ENCODE results near the gene SNAP23. TPM values are rescaled to one million over a fixed set of nuclear protein-coding genes. Genes with fewer than 3 reads are reported as not detected.
"Not testable (repeated sequence)": the region's sequence is repeated elsewhere in the genome, so short reads cannot be mapped to it uniquely, and the experiment has no call there.

SNAP23 gene
- total RNA-seq, 1 donor from 2014 or later = 69.4 TPM

DNA sequence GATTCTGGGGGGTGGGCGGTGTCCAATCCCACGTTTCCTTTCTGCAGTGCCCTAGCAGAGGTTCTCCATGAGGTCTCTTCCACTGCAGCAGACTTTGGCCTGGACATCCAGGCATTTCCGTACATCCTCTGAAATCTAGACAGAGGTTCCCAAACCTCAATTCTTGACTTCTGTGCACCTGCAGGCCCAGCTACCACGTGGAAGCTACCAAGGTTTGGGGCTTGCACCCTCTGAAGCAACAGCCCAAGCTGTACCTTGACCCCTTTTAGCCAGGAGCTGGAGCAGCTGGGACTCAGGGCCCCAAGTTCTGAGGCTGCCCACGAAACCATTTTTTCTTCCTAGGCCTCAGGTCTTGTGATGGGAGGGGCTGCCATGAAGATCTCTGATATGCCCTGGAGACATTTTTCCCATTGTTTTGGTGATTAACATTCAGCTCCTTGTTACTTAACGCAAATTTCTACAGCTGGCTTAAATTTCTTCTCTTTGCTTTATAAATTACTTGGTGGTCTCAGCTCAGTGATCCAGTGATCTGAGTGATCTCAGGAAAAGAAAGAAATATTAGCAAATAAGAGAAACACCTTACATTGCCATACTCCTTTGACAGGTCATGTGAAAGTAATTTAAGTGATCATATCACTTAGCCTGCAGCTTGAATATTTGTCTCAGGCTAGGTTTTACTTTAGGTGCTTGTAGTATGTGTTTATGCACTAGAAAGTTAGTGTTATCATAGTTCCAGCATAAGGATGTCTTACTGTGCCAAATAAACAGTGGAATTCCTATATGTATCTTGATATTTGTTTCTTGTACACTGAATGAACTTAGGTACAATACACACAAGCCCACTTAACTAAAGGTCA lies 3.0 kb downstream of the SNAP23 start:
- no peak for DNase-seq

GRCh38 chr15:42499858-42500609 lies 4.6 kb downstream of the SNAP23 start:
- DNase-seq = no peak

DNA sequence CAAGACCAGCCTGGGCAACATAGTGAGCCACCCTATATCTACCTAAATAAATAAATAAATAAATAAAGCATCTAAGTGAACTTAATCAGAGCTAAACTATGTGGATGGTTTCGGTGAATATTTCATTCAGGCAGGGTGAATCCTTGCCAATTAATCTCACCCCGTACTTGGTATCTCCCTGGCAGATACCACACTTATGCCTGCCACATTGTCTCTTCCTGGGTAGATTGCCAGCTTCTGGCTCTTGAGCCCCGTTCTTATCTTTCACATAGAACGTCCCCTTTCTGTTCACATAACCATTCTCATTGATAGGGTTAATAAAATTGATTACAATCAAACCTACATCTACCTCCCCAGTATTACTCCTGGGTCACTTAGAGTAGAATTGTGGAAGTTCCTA lies 7.0 kb downstream of the SNAP23 start:
- DNase-seq = no peak

- DNase-seq = no peak
These were observed 8.4 kb downstream of the SNAP23 start for GRCh38 chr15:42503825-42504224.

GRCh38 chr15:42504631-42505030 lies 9.2 kb downstream of the SNAP23 start:
- DNase-seq = no peak

DNA sequence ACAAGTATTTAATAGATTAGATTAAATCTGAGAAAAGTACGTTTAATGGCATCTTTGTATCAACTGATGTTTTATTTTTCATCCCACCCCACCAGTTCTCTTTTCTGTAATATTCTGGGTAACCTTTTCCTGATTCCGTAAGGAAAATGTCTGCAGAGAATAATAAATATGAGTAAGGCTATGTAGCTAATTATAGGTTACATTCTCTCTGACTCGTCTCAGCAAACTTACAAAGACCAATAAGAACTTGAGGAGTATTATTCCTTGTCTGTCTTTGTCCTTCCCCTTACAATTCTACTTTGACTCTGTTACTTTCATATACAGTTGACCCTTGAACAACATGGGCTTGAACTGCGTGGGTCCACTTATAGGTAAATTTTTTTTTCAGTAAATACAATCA lies 12.1 kb downstream of the SNAP23 start:
- no peak for DNase-seq

DNA sequence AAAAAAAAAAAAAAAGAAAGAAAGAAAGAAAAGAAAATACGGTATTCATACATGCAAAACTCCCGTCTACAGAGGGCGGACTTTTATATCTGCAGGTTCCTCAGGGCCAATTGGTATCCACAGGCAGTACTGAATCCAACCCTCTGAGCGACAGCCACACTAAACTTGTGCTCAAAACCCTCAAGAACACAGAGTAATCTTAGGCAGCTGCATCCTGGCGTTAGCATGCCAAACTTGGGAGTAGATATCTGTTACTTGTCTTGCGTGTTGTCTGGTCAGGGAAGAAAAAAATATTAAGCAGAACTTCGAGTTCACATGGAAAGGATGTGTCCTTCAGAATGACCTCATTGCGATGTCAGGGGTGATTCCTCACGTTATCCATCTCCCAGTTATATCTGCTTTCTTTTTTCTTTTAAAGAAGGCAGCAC lies 12.8 kb downstream of the SNAP23 start:
- peak; percentile 42 for DNase-seq

DNA sequence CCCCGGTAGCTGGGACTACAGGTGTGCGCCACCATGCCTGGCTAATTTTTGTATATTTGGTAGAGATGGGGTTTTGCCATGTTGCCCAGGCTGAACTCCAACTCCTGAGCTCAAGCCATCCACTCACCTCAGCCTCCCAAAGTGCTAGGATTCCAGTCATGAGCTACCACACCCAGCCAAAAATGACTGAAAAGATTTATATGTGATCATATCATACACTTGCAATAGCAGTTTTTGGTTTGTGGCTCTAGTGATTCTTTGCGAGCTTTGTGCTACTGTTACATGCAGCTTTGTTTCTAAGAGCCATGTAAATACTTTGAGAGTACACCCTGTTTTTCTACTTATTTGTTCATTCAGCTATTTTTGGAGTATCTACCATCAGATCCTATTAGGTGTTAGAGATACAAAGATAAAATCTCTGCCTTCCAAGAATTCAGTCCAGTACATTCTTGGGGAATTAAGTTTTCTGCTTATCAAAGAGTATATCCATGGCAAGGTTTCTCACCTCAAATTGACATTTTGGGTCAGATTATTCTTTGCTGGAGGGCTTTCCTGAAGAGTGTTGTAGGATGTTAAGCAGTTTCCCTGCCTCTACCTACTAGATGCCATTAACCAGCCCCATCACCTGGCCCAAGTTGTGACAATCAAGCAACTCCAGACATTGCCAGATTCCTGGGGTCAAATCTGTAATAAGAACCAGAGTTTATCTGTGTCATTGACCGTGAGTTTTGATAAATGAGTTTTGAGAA lies 15.0 kb downstream of the SNAP23 start:
- DNase-seq = no peak

- DNase-seq = no peak
These were observed 15.6 kb downstream of the SNAP23 start for GRCh38 chr15:42511007-42511391.

- DNase-seq = no peak
These were observed 27.9 kb downstream of the SNAP23 start for GRCh38 chr15:42523331-42523730.

DNA sequence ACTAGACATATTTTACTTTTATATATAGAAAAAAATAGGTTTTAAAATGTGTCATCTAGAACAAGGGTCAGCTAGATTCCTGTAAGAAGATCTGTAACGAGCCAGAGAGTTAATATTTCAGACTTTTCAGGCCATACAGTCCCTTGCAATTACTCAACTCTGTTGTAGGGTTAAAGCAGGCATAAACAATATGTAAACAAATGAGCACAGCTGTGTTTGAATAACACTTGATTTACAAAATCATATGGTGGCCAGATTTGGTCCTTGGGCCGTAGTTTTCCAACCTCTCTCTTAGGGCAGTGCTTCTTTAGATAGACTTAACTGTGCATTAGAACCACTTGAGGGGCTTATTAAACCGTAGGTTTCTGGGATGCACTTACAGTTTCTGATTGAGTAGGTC lies 33.5 kb downstream of the SNAP23 start:
- no peak for DNase-seq

DNA sequence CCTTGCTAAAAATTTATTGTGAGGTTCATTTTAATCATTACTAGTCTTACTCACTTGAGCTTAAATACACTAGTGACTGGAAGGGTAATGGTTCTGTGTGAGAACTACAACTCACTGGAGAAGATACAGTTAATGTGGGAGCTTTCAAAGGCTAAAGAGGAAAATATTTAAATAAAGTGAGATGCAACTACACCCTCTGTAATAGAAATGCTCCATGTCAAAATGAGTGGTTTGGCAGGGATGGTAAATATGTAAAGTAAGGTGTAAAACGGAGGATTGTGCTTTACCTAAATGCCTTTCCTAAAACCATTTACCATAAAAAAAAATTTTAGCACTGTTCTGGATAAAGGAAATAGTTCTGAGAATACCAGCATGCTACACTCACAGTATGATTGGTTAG lies 37.8 kb downstream of the SNAP23 start:
- DNase-seq = no peak

- no peak for DNase-seq
These were observed 49.6 kb downstream of the SNAP23 start for GRCh38 chr15:42544853-42545629.

- no peak for DNase-seq
These were observed 52.4 kb downstream of the SNAP23 start for GRCh38 chr15:42547918-42548248.

DNA sequence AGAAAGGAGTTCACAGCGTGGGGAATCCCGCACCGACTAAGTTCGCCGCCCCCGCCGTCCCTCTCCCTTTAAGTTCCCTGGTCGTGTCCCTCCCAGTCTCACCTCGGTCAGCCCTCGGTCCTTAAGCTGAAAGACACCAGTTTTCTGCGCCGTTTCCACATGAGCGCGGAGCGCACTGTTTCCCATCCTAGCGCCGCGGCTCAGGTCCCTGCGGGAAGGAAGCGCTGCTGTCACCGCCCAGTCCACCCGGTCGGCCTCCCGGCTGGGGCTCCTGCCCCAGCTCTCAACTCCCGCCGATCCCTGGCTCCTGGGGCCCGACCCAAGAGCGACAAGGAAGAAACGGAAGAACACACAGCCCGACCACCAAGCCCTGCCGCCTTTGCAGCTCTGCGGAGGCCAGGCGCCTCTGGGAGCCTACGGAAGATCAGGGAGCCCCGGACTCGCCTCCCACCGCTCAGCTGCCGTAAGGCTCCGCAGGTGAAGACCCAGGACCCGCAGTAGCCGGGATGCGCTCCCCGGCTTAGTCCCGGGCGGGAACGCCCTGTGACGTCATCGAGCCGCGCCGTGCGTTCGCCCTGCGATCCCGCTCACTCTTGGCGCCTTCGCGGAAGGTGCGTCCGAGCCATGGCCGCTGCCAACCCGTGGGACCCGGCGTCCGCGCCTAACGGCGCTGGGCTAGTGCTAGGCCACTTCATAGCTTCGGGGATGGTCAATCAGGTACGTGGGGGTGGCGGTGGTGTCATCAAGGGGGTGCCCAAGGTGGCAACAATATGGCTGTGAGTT lies 53.0 kb downstream of the SNAP23 start, which contains the start of the genes HAUS2 and LRRC57:
TSS of gene HAUS2 (plus strand) at position 590 of the 783 bp plus-strand sequence. CDS start at position 625, 35 bp downstream.
TSS of gene LRRC57 (minus strand) at position 545 of the 783 bp plus-strand sequence. CDS start at position 186, 359 bp downstream.
- DNase-seq = peak; percentile 95

DNA sequence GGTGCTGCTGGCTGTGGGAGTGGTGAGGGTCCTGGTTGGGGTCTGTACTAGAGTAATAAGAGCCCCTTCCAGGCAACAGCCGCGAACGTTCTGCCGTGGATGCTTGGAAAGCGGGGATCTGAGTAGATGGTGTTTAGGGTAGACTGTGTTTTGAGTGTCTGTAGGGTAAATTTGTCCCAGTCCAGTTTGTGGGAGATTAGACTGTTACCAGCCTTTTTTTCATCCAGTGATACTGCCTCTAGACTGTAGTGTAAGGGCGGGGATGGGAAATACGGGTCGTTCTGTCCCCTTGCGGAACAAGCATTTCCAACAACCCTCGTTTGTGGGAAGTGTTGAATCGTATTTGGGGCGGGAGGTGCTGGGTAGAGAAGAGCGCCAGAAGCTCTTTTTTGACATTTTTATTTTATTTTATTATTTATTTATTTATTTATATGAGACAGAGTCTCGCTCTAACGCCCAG lies 53.6 kb downstream of the SNAP23 start:
- DNase-seq = peak; percentile 65

DNA sequence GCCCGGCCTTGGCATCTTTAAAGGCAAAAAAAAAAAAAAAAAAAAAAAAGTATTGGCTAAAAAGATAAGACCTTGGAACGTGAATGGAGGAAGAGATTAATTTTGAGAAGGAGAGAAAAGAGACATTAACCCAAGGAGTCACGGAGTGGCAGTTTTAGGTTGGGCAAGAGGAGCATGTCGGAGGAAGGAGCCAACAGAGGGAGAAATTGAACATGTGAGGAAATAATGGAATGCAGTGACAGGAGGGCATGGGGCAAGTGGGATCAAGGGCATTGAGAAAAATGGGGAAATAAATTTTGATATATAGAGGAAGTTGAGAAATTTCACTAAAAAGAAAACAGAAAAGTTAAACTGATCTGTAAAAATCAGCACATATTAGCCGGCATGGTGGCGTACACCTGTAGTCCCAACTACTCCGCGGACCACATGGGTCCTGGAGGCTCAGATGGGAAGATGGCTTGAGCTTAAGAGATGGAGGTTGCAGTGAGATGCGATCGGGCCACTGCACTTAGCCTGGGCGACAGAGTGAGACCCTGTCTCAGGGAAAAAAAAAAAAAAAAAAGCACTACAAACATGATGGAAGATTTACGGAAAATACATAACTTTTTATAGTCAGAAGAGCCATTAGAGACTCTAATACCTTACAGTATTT lies 54.4 kb downstream of the SNAP23 start:
- DNase-seq = no peak

GRCh38 chr15:42553554-42553953 lies 58.1 kb downstream of the SNAP23 start:
- no peak for DNase-seq

DNA sequence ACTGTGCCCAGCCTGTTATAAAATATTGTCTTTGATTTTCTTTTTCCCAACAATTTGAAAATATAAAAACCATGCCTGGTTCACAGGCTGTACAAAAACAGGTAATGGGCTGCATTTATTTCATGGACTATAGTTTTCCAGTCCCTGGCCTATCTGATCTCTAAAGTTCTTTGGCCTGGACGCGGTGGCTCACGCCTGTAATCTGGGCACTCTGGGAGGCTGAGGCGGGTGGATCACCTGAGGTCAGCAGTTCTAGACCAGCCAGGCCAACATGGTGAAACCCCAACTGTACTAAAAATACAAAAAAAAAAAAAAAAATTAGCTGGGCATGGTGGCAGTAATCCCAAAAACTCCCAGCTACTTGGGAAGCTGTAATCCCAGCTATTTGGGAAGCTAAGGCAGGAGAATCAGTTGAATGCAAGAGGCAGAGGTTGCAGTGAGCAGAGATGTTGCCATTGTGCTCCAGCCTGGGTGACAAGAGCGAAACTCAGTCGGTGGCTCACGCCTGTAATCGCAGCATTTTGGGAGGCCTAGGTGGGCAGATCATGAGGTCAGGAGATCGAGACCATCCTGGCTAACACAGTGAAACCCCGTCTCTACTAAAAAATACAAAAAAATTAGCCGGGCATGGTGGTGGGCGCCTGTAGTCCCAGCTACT lies 61.2 kb downstream of the SNAP23 start:
- not testable (repeated sequence) for DNase-seq

- no peak for DNase-seq
These were observed 63.3 kb downstream of the SNAP23 start for GRCh38 chr15:42558739-42559138.
